Epidermal melanocyte (primary cell): ENCODE measurements around the gene GTPBP4.

Experiments used
- DNase-seq: peaks from one replicate; pipeline ENCODE4 v3.0.0; 2011; ENCODE audit warnings: low spot score; ENCODE audit not compliant: insufficient read length

The GTPBP4 gene

GRCh38 chr10:987870-988666 lies at the start of gene GTPBP4:
TSS of gene GTPBP4 (plus strand) at chr10:988434. CDS start at chr10:988480, 46 bp downstream.
- peak; percentile 97 for DNase-seq

GRCh38 chr10:938941-939678 lies 49.1 kb upstream of the GTPBP4 start:
- no peak for DNase-seq

GRCh38 chr10:943334-944033 lies 44.8 kb upstream of the GTPBP4 start:
- DNase-seq, result no peak

- peak; percentile 72 for DNase-seq
Observed at GRCh38 chr10:944034-944831, 44.0 kb upstream of the GTPBP4 start.

- DNase-seq, result no peak
Observed at GRCh38 chr10:945778-946177, 42.5 kb upstream of the GTPBP4 start.

- no peak for DNase-seq
Observed at GRCh38 chr10:947051-947450, 41.2 kb upstream of the GTPBP4 start.

GRCh38 chr10:947881-948280 lies 40.4 kb upstream of the GTPBP4 start:
- DNase-seq, result no peak

GRCh38 chr10:948347-948746 lies 39.9 kb upstream of the GTPBP4 start:
- no peak for DNase-seq

- DNase-seq, result no peak
Observed at GRCh38 chr10:949446-949845, 38.8 kb upstream of the GTPBP4 start.

- no peak for DNase-seq
Observed at GRCh38 chr10:953836-954235, 34.4 kb upstream of the GTPBP4 start.

GRCh38 chr10:954396-954795 lies 33.8 kb upstream of the GTPBP4 start:
- DNase-seq, result no peak

GRCh38 chr10:955127-955819 lies 33.0 kb upstream of the GTPBP4 start:
- no peak for DNase-seq

- no peak for DNase-seq
Observed at GRCh38 chr10:955820-956217, 32.4 kb upstream of the GTPBP4 start.

- no peak for DNase-seq
Observed at GRCh38 chr10:958106-958505, 30.1 kb upstream of the GTPBP4 start.

- DNase-seq, result no peak
Observed at GRCh38 chr10:958856-959255, 29.4 kb upstream of the GTPBP4 start.

- no peak for DNase-seq
Observed at GRCh38 chr10:962342-962741, 25.9 kb upstream of the GTPBP4 start.

GRCh38 chr10:963186-963585 lies 25.0 kb upstream of the GTPBP4 start:
- DNase-seq, result no peak

- no peak for DNase-seq
Observed at GRCh38 chr10:963655-964054, 24.6 kb upstream of the GTPBP4 start.

- DNase-seq, result no peak
Observed at GRCh38 chr10:964321-964987, 23.8 kb upstream of the GTPBP4 start.

GRCh38 chr10:964988-965417 lies 23.2 kb upstream of the GTPBP4 start:
- no peak for DNase-seq
